Suprapubic skin (tissue), 4 donors: ENCODE measurements around the gene LLGL2. TPM values are rescaled to one million over a fixed set of nuclear protein-coding genes. Genes with fewer than 3 reads are reported as not detected.

Source experiments
- DNase-seq, 2 donors: peaks; one replicate each; pipeline ENCODE4 v3.0.0-alpha.2; 2019; ENCODE audit warnings: low spot score in 2 of 2
- H3K27ac ChIP-seq: fragments of 200-600 bp; sonication (generic); one replicate; pipeline ENCODE4 v1.5.1; 2019
- H3K27me3 ChIP-seq: fragments of 200-600 bp; sonication (generic); one replicate; pipeline ENCODE4 v1.5.1; 2019
- H3K36me3 ChIP-seq: fragments of 200-600 bp; sonication (generic); one replicate; pipeline ENCODE4 v1.5.1; 2019
- H3K4me1 ChIP-seq: fragments of 200-600 bp; sonication (generic); one replicate; pipeline ENCODE4 v1.5.1; 2019
- H3K4me3 ChIP-seq: fragments of 200-600 bp; sonication (generic); one replicate; pipeline ENCODE4 v1.5.1; 2019; ENCODE audit warnings: mild to moderate bottlenecking
- H3K9me3 ChIP-seq: fragments of 200-600 bp; sonication (generic); one replicate; pipeline ENCODE4 v1.5.1; 2019
- CTCF ChIP-seq, 2 donors: fragments of 200-600 bp in 1 of 2; fragments of 450-650 bp in 1 of 2; sonication (generic) in 1 of 2; IDR thresholded peaks; one replicate each; pipeline ENCODE4 v1.5.1; 2016 to 2019; ENCODE audit warnings: antibody characterized with exemption in 2 of 2, mild to moderate bottlenecking in 1 of 2, moderate library complexity in 1 of 2
- EP300 ChIP-seq: sonication (generic); formaldehyde crosslinking; IDR thresholded peaks from one replicate; pipeline ENCODE4 v1.6.1; 2017; ENCODE audit warnings: antibody characterized with exemption
- POLR2A ChIP-seq, 2 donors: fragments of 450-650 bp; IDR thresholded peaks; one replicate each; pipeline ENCODE4 v1.6.1; 2017; ENCODE audit warnings: antibody characterized with exemption in 2 of 2, mild to moderate bottlenecking in 2 of 2, moderate library complexity in 2 of 2
- POLR2AphosphoS5 ChIP-seq, 3 donors: sonication (generic); formaldehyde crosslinking; IDR thresholded peaks; one replicate each; pipeline ENCODE4 v1.6.1; 2017; ENCODE audit warnings: antibody characterized with exemption in 3 of 3
- WGBS: methylation state at CpG from one replicate; pipeline ENCODE4 v1.1.5; 2018; 5-methylcytosine and 5-hydroxymethylcytosine counted together
- total RNA-seq, 4 donors: library from RNA; depleted of rRNA; stranded (reverse); fragments of >200 nt; gene quantifications; one replicate each; pipeline ENCODE4 v1.1.0, GENCODE V29; 2016

The LLGL2 gene
- total RNA-seq, 4 donors from 2014 or later, result 75.3 to 114 (median 78.4) TPM

- Histone ChIP-seq H3K27ac (no peak overlapping the region), H3K4me1 (peaks cover 6% of the 10 kb centered on the region)
- 87% methylated on average over 4 of the region's 17 CpGs for WGBS
Measured at GRCh38 chr17:75500419-75501216, 24.9 kb upstream of the LLGL2 start.

GRCh38 chr17:75501378-75502071, 24.0 kb upstream of the LLGL2 start:
- Histone ChIP-seq H3K9me3 (no peaks in the 10 kb centered on the region), H3K36me3 (peaks cover 92% of the 10 kb centered on the region), H3K4me3 (no peak overlapping the region), H3K27ac (peak overlapping the region; percentile 37), H3K4me1 (peaks cover 6% of the 10 kb centered on the region), H3K27me3 (no peaks in the 10 kb centered on the region)
- WGBS, result 51% methylated on average over 13 of the region's 21 CpGs
- TF ChIP-seq EP300 (no peak), POLR2AphosphoS5 (IDR thresholded peaks at IDR 0.05) (no peak), CTCF (IDR thresholded peaks at IDR 0.05) (no peak), POLR2A (IDR thresholded peaks at IDR 0.05) (no peak)
- peak in 1 of 2 donors; percentile 64 for DNase-seq

More at GRCh38 chr17:75500419-75501216, 24.9 kb upstream of the LLGL2 start:
- no peak overlapping the region for H3K4me3 ChIP-seq
- H3K36me3 ChIP-seq, result peaks cover 92% of the 10 kb centered on the region
- no peaks in the 10 kb centered on the region for H3K9me3 ChIP-seq
- no peak for DNase-seq
- no peak for TF ChIP-seq EP300
- no peak for TF ChIP-seq POLR2AphosphoS5 (IDR thresholded peaks at IDR 0.05)
- no peak for TF ChIP-seq CTCF (IDR thresholded peaks at IDR 0.05)
- no peak for TF ChIP-seq POLR2A (IDR thresholded peaks at IDR 0.05)
- H3K27me3 ChIP-seq, result no peaks in the 10 kb centered on the region

GRCh38 chr17:75502072-75502720, 23.3 kb upstream of the LLGL2 start:
- Histone ChIP-seq H3K9me3 (no peaks in the 10 kb centered on the region), H3K4me3 (no peak overlapping the region), H3K36me3 (peaks cover 92% of the 10 kb centered on the region), H3K4me1 (peaks cover 6% of the 10 kb centered on the region), H3K27me3 (no peaks in the 10 kb centered on the region), H3K27ac (peak overlapping the region; percentile 37)
- 91% methylated on average over 21 of the region's 40 CpGs for WGBS
- TF ChIP-seq POLR2A (IDR thresholded peaks at IDR 0.05) (no peak), EP300 (no peak), POLR2AphosphoS5 (IDR thresholded peaks at IDR 0.05) (no peak), CTCF (IDR thresholded peaks at IDR 0.05) (no peak)
- DNase-seq, result peak in 1 of 2 donors; percentile 62

- Histone ChIP-seq H3K4me3 (no peak overlapping the region), H3K36me3 (peaks cover 93% of the 10 kb centered on the region), H3K4me1 (peaks cover 6% of the 10 kb centered on the region), H3K9me3 (no peaks in the 10 kb centered on the region), H3K27ac (no peak overlapping the region), H3K27me3 (no peaks in the 10 kb centered on the region)
- TF ChIP-seq POLR2AphosphoS5 (IDR thresholded peaks at IDR 0.05), result no peak
- no peak for TF ChIP-seq CTCF (IDR thresholded peaks at IDR 0.05)
- no peak for TF ChIP-seq POLR2A (IDR thresholded peaks at IDR 0.05)
- no peak for TF ChIP-seq EP300
- 93% methylated on average over 10 of the region's 25 CpGs for WGBS
- peak in 1 of 2 donors; percentile 61 for DNase-seq
Measured at GRCh38 chr17:75502721-75503329, 22.7 kb upstream of the LLGL2 start.
